ENCODE data around the gene CALML5. TPM values are rescaled to one million over a fixed set of nuclear protein-coding genes. Genes with fewer than 3 reads are reported as not detected.

CALML5 gene
- total and polyA plus RNA-seq, 4 donors, result not detected

DNA sequence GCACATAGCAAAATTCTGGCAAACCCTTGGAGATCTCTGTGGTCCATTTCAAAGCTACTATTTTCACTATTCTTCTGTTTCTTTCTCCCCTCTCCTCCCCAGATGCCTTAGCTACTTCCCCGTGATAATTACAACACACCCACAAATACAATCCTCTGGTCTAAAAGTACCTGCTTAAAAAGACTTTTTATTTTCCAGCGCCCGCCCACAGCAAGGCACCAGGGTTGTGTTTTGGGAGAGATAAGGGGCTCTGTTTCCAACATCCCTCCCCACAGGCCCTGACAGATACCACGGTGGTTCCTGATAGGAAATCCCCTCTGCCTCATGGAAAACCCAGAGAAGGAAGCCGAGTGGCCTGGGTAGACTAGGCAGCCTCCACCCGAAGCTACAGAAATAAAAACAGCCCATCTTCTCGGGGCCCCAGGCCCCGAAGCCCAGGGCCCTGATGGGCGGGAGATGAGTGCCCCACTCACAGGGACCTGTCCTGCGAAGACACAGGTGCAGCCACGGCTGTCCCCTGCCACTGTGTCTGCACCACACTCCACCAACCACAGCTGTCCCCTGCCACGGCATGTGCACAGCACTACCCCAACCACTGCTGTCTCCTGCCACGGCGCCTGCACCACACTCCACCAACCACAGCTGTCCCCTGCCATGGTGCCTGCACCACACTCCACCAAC, 19.7 kb downstream of the CALML5 start:
- H3K27me3 ChIP-seq (ENCODE audit: control insufficient read depth in 3 of 3, insufficient read depth in 3 of 3, low read length in 2 of 3), result no peaks in the 10 kb centered on the region
- no peak overlapping the region for H3K4me3 ChIP-seq
- no peak for ATAC-seq (ENCODE audit: insufficient read depth, low FRiP score)
- H3K9me3 ChIP-seq (ENCODE audit: control insufficient read depth in 4 of 4, insufficient read depth in 3 of 4, low read length in 3 of 4), result no peaks in the 10 kb centered on the region
- no peak overlapping the region for H3K27ac ChIP-seq (ENCODE audit: low read depth in 1 of 2, low read length in 1 of 2)
- TF ChIP-seq, protein P1, sequence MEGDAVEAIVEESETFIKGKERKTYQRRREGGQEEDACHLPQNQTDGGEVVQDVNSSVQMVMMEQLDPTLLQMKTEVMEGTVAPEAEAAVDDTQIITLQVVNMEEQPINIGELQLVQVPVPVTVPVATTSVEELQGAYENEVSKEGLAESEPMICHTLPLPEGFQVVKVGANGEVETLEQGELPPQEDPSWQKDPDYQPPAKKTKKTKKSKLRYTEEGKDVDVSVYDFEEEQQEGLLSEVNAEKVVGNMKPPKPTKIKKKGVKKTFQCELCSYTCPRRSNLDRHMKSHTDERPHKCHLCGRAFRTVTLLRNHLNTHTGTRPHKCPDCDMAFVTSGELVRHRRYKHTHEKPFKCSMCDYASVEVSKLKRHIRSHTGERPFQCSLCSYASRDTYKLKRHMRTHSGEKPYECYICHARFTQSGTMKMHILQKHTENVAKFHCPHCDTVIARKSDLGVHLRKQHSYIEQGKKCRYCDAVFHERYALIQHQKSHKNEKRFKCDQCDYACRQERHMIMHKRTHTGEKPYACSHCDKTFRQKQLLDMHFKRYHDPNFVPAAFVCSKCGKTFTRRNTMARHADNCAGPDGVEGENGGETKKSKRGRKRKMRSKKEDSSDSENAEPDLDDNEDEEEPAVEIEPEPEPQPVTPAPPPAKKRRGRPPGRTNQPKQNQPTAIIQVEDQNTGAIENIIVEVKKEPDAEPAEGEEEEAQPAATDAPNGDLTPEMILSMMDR (IDR thresholded peaks at IDR 0.05; ENCODE audit: control extremely low read depth, extremely low read depth), result no peak
- no peaks in the 10 kb centered on the region for H3K4me1 ChIP-seq (ENCODE audit: control insufficient read depth in 5 of 5, insufficient read depth in 5 of 5, low read length in 5 of 5)
- H3K36me3 ChIP-seq (ENCODE audit: control insufficient read depth in 4 of 4, insufficient read depth in 4 of 4, low read length in 4 of 4), result no peaks in the 10 kb centered on the region
- WGBS, 2 donors, result 48 to 61% methylated on average over 14 of the region's 14 CpGs
- no peak for DNase-seq
- no peak overlapping the region for H3K9ac ChIP-seq (ENCODE audit: insufficient read depth in 1 of 2, low read length in 2 of 2)

DNA sequence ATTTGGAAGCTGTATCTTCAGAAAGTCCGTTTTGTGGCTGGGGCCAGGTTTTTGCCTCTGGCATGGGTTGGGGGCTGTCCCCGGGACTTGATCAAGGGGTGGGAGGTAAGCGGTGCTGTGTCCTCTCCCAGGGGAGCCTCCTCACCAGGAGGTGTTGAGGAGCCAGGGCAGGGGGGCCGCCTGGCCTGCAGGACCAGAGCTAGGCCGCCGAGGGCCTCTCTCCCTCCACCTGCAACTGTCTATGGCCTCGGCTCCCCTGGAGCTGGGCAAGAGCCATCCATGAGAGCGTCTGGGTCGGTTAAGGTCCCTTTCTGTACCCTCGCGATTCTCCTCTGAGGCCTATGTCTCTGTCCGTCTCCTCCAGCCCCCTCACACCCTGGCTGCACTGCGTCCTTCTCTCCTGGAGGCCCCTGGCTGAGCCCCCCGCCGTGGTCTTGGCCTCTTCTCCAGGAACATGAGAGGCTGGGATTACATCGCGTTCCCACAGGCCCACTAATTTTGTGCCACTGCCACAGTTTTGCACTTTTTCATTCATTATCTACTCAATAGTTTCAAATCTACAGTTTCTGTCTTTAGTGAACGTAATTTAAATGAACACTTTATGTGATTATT, 20.6 kb downstream of the CALML5 start:
- Histone ChIP-seq H3K4me3 (no peak overlapping the region), H3K36me3 (ENCODE audit: control insufficient read depth in 4 of 4, insufficient read depth in 4 of 4, low read length in 4 of 4) (no peaks in the 10 kb centered on the region), H3K27me3 (ENCODE audit: control insufficient read depth in 3 of 3, insufficient read depth in 3 of 3, low read length in 2 of 3) (no peaks in the 10 kb centered on the region), H3K9ac (ENCODE audit: insufficient read depth in 1 of 2, low read length in 2 of 2) (no peak overlapping the region), H3K27ac (ENCODE audit: low read depth in 1 of 2, low read length in 1 of 2) (no peak overlapping the region), H3K4me1 (ENCODE audit: control insufficient read depth in 5 of 5, insufficient read depth in 5 of 5, low read length in 5 of 5) (no peaks in the 10 kb centered on the region), H3K9me3 (ENCODE audit: control insufficient read depth in 4 of 4, insufficient read depth in 3 of 4, low read length in 3 of 4) (no peaks in the 10 kb centered on the region)
- ATAC-seq (ENCODE audit: insufficient read depth, low FRiP score), result no peak
- DNase-seq, result no peak
- TF ChIP-seq, protein P1 (IDR thresholded peaks at IDR 0.05; ENCODE audit: control extremely low read depth, extremely low read depth), result no peak
- 94 to 95% methylated on average over 18 of the region's 18 CpGs for WGBS, 2 donors

DNA sequence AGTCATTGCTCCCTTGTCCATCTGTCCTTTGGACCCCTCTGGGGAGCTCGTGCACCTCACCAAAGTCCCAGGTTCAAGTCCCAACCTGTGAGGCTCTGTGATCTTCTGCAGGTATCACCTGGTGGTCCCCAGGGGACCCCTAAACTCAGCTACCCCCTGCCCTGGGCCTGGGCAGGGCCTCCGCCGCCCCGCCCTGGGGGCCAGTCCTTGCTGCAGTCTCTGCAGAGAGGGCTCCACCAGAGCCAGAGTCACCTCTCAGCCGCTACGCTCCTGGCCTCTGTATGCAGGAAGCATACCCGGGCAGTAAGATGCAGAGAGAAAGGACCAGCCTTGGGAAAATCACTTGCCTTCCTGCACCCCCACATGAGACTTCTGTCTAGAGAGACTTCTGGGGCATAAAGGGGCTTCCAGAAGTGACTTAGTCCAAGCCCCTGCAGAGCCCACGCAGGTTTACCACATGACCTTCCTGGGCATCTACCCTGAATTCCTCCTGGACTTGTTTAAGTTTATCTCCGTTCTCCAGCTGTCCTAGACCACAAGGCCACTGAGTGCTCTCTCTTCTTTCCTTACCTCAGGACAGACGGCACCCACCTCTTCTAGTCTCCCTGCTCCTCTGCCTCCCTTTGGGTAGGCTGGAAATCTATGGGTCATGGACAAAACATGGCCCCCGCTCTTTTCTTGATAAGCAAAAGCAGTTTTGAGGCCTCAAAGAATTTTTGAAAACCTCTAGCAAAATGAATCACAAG, 21.2 kb downstream of the CALML5 start:
- H3K27ac ChIP-seq (ENCODE audit: low read depth in 1 of 2, low read length in 1 of 2), result no peak overlapping the region
- no peaks in the 10 kb centered on the region for H3K9me3 ChIP-seq (ENCODE audit: control insufficient read depth in 4 of 4, insufficient read depth in 3 of 4, low read length in 3 of 4)
- DNase-seq, result no peak
- no peak overlapping the region for H3K4me3 ChIP-seq
- TF ChIP-seq, protein P1 (IDR thresholded peaks at IDR 0.05; ENCODE audit: control extremely low read depth, extremely low read depth), result no peak
- H3K4me1 ChIP-seq (ENCODE audit: control insufficient read depth in 5 of 5, insufficient read depth in 5 of 5, low read length in 5 of 5), result no peaks in the 10 kb centered on the region
- WGBS, 2 donors, result 95% methylated on average over 11 of the region's 11 CpGs
- no peaks in the 10 kb centered on the region for H3K36me3 ChIP-seq (ENCODE audit: control insufficient read depth in 4 of 4, insufficient read depth in 4 of 4, low read length in 4 of 4)
- H3K9ac ChIP-seq (ENCODE audit: insufficient read depth in 1 of 2, low read length in 2 of 2), result no peak overlapping the region
- no peak for ATAC-seq (ENCODE audit: insufficient read depth, low FRiP score)
- no peaks in the 10 kb centered on the region for H3K27me3 ChIP-seq (ENCODE audit: control insufficient read depth in 3 of 3, insufficient read depth in 3 of 3, low read length in 2 of 3)
